Stimulated activated CD4-positive, alpha-beta T cell treated with anti-CD3 and anti-CD28 coated beads, Interleukin-4, amount 100 ng/mL, for 1 hour (primary cell): ENCODE data around the gene QSOX2.

Source experiments
- DNase-seq: peaks from one replicate; pipeline ENCODE4 v3.0.0-alpha.2; 2020

QSOX2 gene, protein sequence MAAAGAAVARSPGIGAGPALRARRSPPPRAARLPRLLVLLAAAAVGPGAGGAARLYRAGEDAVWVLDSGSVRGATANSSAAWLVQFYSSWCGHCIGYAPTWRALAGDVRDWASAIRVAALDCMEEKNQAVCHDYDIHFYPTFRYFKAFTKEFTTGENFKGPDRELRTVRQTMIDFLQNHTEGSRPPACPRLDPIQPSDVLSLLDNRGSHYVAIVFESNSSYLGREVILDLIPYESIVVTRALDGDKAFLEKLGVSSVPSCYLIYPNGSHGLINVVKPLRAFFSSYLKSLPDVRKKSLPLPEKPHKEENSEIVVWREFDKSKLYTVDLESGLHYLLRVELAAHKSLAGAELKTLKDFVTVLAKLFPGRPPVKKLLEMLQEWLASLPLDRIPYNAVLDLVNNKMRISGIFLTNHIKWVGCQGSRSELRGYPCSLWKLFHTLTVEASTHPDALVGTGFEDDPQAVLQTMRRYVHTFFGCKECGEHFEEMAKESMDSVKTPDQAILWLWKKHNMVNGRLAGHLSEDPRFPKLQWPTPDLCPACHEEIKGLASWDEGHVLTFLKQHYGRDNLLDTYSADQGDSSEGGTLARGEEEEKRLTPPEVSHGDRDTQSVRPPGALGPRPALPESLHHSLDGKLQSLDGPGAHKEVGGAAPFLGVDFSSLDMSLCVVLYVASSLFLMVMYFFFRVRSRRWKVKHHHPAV

DNA sequence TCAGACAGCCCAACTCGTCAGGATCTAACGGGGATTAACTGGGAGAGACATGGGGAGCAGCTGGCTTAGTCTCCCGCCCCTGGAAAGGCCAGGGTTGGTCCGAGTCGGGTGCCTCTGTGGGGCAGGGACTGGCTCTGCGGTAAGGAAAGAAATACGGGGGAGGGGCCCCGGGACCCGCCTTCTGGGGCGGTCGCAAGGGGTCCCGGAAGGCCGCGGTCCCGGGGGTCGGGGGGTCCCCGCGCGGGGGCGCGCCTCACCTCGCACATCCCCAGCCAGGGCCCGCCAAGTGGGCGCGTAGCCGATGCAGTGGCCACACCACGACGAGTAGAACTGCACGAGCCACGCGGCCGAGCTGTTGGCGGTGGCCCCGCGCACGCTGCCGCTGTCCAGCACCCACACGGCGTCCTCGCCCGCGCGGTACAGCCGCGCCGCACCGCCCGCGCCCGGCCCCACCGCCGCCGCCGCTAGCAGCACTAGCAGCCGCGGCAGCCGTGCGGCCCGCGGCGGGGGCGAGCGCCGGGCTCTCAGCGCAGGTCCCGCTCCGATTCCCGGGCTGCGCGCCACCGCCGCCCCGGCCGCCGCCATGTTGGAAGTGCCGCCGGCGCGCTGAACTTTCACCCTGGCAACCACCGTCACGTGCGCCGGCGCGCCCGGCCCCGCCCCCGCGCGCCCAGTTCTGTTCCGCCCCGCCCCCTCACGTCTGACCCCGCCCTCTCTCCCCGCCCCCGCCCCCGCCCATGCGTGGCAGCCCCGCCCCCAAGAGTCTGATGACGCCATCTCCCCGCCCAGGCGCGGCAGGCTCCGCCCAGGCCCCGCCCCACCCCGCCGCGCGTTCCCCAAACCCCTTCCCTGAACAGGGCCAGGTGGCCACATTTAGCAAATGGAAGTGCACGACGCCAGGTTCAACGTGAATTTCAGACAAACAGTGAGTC lies at the start of gene QSOX2:
TSS of gene QSOX2 (minus strand) at position 594 of the 932 bp plus-strand sequence. CDS start at position 585, 9 bp downstream.
- peak; percentile 86 for DNase-seq

DNA sequence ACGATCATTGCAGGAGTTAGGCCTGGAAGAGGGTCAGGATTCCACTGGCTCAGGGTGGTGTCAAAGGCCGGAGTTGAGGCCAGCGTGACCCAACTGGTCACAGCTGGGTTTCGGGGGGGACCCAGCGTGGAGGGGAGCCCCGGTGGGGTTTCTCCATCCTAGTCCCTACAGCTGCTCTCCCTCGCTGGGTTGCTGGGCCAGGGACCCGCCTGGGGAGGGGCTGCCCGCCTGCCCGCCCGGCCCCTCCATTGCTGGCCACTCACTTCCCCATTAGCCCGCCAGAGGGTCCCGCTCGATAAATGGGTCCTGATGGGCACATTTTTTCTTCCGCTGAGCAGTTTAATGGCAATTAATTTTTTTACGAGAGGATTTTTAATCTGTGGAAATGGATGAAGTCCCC lies 49.4 kb upstream of the QSOX2 start:
- no peak for DNase-seq

DNA sequence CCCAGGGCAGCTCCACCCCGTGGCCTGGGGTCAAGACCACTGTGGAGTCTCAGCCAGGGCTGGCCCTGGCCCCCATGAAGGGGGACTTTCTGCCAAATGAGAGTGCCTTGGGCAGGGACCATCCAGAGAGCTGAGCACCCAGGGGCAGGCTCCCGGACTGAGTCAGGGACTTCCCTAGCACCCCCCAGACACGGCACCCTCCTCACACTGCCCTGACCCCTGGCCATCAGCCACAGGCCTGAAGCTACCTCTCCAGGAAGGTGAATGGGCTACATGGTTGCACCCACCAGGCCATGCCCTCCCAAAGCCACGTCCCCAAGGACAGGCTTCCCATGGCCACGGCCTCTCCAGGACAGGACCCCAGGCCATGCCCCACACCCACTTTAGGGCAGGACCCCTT lies 48.8 kb upstream of the QSOX2 start:
- DNase-seq: no peak

DNA sequence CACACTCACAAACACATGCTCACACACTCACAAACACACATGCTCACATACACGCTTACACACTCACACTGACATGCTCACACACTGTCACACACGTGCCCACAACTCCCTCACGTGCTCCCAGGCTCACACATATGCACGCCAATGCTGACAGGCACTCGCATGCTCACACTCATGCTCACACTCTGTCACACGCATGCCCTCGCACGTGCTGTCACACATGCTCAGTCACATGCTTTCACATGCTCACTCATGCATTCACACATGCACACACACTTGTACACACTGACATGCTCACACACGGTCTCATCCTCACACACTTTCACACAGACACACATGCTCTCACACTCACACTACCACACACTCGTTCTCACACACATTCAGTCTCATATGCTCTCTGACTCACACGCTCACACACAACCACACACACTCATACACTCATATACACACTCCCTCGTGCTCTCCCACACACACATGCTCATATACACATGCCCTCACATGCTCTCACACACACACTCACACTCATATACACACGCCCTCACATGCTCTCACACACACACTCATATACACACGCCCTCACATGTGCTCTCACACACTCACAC lies 48.0 kb upstream of the QSOX2 start:
- DNase-seq: no peak

DNA sequence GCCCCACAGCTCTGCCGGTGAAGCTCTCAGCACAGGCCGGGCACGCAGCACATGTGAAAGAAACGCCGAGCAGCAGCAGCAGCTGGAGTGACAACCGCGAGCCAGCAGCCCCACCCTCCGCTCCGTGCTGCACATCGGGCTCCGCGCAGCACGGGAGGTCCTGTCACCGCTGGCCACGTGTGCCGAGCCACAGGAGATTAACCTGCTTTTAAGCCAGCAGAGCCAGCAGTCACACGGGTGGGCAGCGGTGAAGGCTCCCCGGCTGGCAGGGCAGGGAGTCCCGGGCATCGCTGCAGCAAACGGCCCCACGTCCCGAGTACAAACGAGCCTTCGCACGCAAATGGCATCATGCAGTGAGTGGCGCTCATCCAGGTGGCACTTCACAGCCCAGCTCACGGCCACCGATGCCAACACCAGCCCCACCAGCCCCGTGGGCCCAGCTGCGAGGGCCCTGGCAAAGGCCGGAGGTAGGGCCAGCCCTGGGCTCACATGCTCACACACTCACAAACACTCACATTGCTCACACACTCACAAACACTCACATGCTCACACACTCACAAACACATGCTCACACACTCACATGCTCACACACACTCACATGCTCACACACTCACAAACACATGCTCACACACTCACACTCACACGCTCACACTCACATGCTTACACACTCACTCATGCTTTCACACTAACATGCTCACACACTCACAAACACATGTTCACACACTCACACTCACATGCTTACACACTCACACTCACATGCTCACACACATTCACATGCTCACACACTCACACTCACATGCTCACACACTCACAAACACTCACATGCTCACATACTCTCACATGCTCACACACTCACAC lies 47.2 kb upstream of the QSOX2 start:
- DNase-seq: no peak

DNA sequence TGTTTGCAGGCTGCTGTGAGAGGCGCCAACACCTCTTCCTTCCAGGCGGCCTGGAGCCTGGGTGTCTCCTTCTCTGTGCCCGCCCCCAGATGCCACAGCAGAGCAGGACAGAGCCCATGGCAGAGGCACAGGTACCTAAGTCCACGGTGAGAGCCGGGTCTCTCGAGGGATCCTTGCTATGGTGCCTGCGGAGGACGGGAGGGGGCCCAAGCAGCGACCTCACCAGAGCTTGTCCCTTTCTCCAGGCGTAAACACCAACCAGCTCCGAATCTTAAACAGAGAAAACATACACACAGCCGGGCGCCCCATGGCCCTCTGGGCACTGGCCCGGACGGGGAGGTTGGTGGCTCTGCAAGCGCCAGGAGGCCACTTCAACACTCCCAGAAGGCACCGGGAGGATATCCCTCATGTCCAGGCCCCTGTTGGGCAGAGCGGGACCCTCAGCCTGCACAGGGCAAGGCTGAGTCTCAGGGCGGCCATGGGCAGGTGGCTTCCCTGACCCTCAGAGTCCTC lies 46.5 kb upstream of the QSOX2 start:
- DNase-seq: no peak

DNA sequence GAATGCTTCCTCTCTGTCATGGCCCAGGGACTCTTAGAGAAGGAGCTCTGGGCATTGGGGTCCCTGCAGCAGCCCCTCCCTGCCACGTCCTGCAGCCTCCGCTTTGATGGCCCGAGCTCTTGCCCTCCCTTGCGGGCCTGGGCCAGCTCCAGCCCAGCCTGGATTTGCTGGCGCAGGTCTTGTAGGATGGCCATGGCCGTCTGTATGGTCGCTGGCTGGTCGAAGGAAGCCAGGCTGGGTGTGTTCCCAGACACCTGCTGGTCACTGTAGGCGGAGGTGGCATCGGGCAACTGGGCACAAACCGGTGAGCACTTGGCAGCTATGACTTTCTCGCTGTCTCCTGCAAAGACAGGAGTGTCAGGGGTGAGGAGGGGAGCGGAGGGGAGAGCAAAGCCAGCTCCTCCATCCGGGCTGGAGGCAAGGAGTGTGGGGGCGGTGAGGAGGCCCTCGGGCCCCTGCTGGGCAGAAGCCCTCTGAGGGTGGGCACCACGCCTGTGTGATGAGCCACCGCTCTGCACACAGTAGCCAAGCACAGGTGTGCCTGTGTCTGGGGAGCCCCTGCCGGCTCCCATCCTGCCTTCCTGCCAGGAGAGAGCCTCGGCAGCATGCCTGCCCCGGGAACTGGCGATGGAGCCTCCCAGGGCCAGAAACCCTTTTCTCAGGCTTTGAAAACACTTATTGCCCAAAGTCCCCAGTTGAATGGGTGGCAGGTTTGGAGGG lies 45.9 kb upstream of the QSOX2 start:
- DNase-seq: no peak

DNA sequence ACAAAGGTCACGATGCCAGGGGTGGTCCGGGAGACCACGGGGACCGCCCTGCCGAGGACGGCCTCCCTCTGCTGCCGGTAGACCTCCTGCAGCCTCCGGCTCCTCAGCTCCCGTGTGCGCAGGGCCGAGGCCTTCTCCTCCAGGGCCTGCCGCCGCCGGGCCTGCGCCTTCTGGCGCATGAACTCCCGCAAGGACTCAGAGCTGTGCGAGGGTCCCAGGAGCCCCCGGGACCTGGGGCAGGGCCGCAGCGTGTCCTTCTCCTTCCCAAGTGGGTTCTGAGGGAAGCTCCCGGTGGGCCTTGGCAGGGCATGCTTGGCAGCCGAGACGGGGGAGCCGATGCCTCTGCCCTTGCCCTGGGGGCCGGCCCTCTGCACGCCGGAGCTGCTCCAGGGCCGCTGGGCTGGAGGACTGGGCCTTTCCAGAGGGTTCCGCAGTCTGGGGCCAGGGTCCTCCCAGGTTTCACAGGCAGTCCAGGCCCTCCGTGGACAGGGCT lies 44.9 kb upstream of the QSOX2 start:
- no peak for DNase-seq

DNA sequence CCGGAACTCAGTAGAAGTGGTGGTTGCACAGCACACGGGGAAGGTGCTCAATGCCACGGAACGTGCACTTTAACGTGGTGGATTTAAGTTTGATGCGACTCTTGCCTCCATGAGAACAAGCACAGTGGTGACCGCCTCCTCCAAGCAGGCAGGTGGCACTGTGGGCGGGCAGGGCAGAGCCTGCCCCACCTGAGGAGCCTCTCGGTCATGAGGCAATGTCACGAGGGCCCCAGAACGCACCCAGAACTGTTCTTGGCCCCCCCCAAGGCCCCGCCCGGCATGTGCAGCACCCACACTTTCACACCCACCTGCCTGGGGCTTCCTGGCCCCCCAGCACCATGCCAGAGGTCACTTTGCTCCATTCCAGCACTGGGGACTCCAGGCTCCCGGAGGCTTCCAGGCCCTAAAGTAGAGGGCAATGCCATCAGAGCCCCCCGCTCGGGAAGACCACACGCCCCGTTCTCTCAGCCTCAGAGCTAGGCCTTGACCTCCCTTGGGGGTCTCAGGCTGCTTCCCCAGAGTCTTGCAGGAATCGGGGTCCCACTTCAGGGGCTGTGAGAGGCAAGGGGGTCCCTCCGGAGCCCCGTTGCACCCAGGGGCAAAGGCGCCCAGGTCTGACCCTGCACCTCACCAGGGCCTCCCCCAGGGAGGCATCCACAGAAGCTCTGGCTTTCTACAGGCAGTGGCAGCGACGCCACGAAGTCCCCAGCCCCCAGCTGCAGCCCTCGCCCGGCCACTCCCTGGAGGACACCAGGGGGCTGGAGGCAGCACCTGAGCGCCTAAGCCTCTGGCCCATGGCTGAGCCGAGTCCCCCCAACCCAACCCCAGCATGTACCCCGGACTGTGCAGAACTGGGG lies 44.3 kb upstream of the QSOX2 start:
- DNase-seq: no peak

DNA sequence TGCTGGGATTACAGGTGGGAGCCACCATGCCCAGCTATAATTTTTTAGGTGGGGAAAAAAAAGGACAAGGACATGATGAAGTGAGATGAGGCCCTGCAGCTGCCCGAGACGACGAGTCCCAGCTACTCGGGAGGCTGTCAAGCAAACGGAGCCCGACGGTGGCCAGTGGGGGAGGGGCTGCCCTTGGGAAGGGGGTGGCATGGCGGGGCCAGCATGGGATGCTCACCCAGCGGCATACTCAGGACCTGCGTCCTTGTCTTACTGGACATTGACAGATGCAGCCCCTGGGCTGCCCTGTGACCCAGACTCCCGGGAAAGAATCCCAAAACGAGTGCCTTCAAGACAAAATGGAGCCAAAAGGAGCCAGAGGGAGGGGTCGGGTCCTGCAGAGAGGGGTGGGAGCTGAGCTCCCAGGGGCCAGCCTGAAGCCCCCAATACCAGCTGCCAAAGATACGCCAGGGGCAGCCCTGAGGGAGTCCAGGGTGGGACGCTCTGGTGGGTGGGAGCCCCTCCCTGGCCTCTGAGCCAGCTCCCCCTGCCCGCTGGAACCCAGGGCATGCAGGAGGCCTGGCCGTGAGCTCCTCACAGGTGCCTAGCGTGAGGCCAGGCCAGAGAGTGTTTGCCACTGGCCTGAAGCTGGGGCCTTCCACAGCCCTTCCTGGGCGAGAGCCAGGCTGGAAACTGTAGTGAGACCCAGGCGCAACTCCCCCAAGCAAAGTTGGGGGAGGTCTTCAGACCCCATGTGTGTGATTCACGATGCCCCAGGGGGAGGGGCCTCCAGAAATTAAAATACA lies 42.5 kb upstream of the QSOX2 start:
- DNase-seq: no peak

DNA sequence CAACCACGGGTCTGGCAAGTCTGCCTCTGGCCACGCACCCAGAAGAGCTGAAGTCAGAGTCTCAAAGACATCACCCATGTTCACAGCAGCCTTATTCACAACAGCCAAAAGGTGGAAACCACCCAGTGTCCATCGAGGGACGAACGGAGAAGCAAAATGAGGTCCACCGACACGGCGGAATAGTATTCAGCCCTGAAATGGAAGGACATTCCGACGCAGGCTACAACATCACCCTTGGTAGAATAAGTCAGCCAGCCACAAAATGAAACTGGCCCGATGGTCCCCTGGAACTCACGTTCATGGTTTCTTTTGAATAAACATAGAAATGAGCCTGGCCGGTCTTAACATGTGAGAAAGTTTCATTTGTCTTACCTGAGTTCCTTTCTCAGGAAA lies 41.4 kb upstream of the QSOX2 start:
- no peak for DNase-seq

DNA sequence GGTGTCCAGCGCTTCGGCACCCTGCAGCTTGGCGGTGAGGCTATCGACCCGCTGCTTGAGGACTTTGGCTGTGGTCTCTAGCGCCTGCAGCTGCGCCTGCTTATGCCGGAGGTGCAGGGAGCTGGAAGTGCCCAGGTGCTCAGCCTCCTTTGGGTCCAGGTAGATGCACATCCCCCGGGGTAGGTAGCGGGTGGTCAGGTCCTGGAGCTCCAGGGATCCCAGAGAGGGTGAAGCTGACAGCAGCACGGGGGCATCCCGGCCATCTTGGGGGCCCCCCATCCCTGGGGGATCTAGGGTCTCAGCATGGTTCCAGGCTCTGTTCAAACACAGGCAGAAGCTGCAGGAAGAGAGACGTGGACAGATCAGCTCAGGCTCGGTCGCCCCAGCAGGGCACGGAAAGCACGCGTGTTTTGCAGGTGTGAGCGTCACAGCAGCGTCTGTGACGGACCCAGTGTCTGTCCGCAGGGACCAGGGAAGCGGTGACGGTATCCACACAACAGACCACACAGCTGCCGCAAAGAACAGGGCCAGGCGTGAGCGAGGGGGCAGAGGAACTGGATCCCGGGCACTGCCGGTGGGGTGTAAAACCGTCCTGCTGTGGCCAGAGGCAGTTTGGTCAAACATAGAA lies 40.9 kb upstream of the QSOX2 start:
- no peak for DNase-seq

DNA sequence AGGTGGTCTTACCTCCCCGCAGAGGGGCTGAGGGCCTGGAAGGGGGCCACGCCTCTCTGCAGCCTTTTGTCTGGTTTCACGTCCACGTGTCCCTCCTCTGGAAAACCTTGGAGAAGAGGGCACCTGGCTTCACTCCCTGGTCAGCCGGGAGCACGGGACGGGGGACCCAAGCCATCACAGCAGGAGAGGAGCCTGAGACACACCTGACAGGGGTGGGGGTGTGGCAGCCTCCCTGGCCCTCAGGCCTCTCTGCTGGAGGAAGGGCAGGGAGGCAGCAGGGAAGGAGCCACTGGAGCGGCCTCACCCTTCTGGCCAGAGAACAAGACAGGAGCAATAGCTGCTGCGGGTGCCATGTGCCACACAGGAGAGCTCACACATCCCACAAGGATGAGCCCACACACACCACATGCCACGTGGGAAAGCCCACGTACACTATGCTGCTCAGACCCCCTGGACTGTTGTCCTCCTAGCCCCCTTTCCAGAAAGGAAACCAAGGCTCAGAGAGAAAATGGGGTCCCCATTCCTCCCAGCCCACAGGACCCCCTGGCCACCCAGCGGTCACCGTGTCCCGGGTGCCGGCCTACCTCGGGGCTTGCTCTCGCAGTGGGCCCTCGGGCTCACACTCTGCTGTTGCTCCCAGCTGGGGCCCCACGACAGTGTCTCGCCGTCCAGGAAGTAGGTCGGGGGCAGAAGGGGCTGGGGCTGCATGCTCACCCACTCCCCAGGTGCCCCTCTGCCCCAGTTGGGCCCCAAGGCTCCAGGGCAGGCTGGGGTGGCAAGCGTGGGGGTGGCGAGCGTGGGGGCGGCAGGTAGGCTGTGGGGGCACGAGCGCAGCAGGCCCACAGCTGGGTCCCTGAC lies 40.1 kb upstream of the QSOX2 start:
- DNase-seq: no peak

DNA sequence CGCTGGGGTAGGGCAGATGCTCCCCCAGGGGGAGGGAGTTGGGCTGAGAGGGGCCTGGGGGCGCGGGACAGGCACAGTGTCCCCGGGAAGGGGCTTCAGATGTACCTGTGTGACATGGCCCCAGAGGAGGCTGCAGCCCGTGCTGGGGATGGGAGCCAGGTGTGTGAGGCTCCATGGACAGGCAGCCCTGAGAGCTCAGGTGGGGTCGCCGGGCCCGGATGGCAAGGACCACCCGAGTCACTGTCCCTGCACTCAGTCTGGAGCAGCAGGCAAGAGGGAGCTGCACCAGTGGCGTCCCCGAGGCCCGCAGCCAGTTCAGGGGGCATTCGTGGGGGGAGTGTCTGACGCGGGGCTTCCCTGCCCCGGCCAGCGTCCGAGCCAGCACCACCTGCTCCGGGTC lies 39.3 kb upstream of the QSOX2 start:
- no peak for DNase-seq

DNA sequence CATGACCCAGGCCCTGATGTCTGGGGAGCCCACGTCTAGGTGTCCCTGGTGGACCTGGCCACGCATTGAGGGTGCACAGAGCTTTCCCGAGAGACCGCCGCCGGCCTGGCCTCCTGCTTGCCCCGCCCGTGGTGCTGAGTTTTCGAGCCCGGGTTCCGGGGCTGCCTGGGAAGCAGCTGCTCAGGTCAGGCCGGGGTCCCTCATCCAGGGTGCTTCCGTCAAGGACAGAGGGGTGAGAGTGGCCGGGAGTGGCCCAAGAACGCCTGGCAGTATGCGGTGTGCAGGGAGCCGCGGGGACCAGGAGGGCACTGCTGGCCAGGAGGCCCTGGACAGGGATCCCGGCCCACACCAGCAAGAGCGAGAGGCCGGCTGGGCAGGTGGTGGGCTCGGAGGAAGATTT lies 38.7 kb upstream of the QSOX2 start:
- no peak for DNase-seq

DNA sequence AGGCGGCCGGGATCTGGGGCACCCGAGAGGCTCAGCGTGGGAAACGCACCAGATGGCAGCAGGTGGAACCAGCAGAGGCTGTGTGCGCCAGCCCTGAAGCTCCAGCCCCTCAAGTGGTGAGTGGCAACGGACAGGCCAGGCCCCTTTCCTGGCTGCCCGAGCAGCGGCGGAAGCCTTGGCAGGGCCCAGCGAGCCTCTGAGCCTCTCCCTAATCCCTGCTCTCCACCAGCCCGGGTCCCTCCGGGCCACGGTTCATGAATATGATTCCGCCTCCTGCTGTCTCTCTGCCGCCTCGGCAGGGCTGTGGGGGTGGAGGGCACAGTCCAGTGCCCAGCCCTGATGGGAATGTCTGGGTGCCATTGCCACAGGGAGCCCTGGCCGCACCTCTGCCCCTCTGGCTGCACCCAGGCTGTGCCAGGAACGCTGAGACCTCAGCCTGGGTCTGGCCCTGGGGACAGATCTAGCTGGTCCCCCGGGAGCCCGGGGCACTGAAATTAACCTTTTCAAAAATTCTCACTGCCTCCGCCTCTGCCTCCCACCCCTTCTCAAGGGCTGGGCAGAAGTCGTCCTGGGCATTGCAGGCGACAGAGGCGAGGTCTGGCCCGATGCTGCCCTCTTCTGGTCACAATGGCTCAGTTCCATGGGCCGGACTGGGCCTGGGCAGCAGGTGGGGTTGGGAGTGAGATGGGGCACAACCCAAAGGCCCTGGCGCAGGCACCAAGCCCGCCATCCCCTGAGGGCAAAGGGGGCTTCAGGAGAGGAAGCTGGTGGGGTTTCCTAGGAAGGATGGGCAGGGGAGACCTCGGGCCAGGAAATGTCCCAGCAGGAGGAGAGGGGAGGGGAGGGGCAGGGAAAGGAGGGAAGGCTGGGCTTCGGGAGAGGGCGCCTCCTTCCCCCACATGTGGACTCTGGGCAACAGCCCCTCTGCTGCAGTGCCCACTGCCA lies 38.0 kb upstream of the QSOX2 start:
- DNase-seq: peak; percentile 72
